ENCODE data around the gene TBX1.

TBX1 gene

DNA sequence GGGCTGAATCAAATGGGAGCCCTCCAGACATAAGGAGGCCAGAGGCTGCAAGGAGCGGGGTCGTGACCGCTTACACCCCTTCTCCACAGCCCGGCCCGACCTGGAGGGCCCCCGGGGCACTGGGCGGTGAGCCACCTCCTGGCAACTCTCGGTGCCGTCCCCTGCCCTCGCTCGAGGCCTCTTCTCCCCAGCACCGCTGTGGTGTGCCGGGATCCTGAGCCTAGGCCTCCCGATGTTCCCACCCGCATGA, 37.7 kb upstream of the TBX1 start:
- WGBS (ENCODE audit: extremely low coverage, insufficient coverage, insufficient read length) = no CpG with 5 or more reads among the region's 15 CpGs
- Histone ChIP-seq H3K9ac (ENCODE audit: low read length) (no peak overlapping the region), H3K36me3 (ENCODE audit: control insufficient read depth in 1 of 2, insufficient read depth in 2 of 2, low read length in 2 of 2) (no peaks in the 10 kb centered on the region), H3K4me3 (ENCODE audit: low read depth, low read length) (no peak overlapping the region), H2BK12ac (ENCODE audit: low read length) (no peak overlapping the region), H3K18ac (ENCODE audit: low read length) (no peak overlapping the region), H3K23ac (ENCODE audit: low read length) (no peak overlapping the region), H4K91ac (ENCODE audit: low read depth, low read length) (no peak overlapping the region), H4K8ac (ENCODE audit: low read depth, low read length) (no peak overlapping the region), H3K4me1 (ENCODE audit: control insufficient read depth in 1 of 2, insufficient read depth in 2 of 2, low read length in 2 of 2) (peaks cover 17 to 20% of the 10 kb centered on the region in 2 experiments), H3K79me2 (ENCODE audit: control insufficient read depth, insufficient read depth, low read length, poor library complexity) (no peaks in the 10 kb centered on the region), H4K12ac (ENCODE audit: low read depth, low read length) (no peak overlapping the region), H3K4me2 (ENCODE audit: low read length) (peak overlapping the region; percentile 54), H3K14ac (ENCODE audit: low read length) (no peak overlapping the region), H2BK120ac (ENCODE audit: insufficient read depth, low read length, poor library complexity) (no peak overlapping the region), H3K27ac (ENCODE audit: low read depth, low read length) (no peak overlapping the region), H2AK5ac (ENCODE audit: low read length) (no peak overlapping the region), H3K79me1 (ENCODE audit: low read length) (no peaks in the 10 kb centered on the region), H2AFZ (ENCODE audit: insufficient read depth, low read length, poor library complexity) (no peak overlapping the region), H3K4ac (ENCODE audit: low read depth, low read length) (no peak overlapping the region), H2BK5ac (ENCODE audit: low read depth, low read length, poor library complexity) (no peak overlapping the region), H3K27me3 (ENCODE audit: insufficient read depth, low read length) (peaks cover 91% of the 10 kb centered on the region), H3K9me3 (ENCODE audit: insufficient read depth, low read depth, low read length) (peaks cover 54% of the 10 kb centered on the region)
- DNase-seq = no peak

DNA sequence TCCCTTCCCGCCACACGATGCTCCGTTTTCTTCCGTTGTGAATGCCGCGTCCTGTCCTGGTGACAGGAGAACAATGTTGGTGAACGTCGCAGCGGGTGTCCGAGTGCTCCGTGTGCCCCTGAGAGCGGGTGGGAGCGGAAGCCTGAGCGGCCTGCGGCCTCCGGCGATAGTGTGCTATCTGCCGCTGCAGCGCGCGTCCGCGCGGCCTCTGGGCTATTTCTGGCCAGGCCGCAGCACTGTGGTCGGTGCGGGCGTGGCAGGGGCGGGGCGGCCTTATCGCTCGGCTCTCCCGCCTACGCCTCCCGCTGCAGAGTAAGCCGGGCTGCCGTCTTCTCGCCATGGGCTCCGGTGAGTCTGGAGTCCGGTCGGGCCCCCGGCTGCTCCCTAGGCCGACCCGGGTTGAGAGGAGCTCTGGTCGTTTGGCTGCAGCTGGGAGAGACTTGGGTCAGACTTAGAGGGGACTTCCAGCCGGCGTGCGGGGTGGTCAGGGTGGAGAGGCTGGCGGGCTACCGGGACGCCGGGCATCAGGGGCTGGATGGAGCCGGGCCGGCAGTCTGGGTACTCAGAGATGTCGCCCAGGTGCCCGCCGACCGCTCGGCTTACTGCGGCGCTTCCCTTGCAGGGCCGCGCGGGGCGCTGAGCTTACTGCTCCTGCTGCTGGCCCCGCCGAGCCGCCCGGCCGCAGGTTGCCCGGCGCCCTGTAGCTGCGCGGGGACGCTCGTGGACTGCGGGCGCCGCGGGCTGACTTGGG, 37.2 kb upstream of the TBX1 start, which contains the start of gene GP1BB:
Gene GP1BB, plus strand, starts transcription at position 308 of the 751 bp plus-strand sequence. Its CDS starts 31 bp downstream, at position 339.
- no peak within 1 kb of the TSS for H3K18ac ChIP-seq (ENCODE audit: low read length)
- no peak within 1 kb of the TSS for H2BK12ac ChIP-seq (ENCODE audit: low read length)
- H3K36me3 ChIP-seq (ENCODE audit: control insufficient read depth in 1 of 2, insufficient read depth in 2 of 2, low read length in 2 of 2) = no peaks in the 10 kb centered on the region
- peak; percentile 38 to 50 for DNase-seq
- H4K8ac ChIP-seq (ENCODE audit: low read depth, low read length) = no peak within 1 kb of the TSS
- no peaks in the 10 kb centered on the region for H3K79me1 ChIP-seq (ENCODE audit: low read length)
- WGBS (ENCODE audit: extremely low coverage, insufficient coverage, insufficient read length) = no CpG with 5 or more reads among the region's 80 CpGs
- no peak within 1 kb of the TSS for H3K14ac ChIP-seq (ENCODE audit: low read length)
- peak within 1 kb of the TSS; percentile 55 for H3K4me3 ChIP-seq (ENCODE audit: low read depth, low read length)
- peaks cover 54% of the 10 kb centered on the region for H3K9me3 ChIP-seq (ENCODE audit: insufficient read depth, low read depth, low read length)
- H3K4me2 ChIP-seq (ENCODE audit: low read length) = peak within 1 kb of the TSS; percentile 54
- H3K23ac ChIP-seq (ENCODE audit: low read length) = no peak within 1 kb of the TSS
- H3K4ac ChIP-seq (ENCODE audit: low read depth, low read length) = no peak within 1 kb of the TSS
- peaks cover 15 to 18% of the 10 kb centered on the region in 2 experiments for H3K4me1 ChIP-seq (ENCODE audit: control insufficient read depth in 1 of 2, insufficient read depth in 2 of 2, low read length in 2 of 2)
- H2BK120ac ChIP-seq (ENCODE audit: insufficient read depth, low read length, poor library complexity) = no peak within 1 kb of the TSS
- no peaks in the 10 kb centered on the region for H3K79me2 ChIP-seq (ENCODE audit: control insufficient read depth, insufficient read depth, low read length, poor library complexity)
- no peak within 1 kb of the TSS for H2BK5ac ChIP-seq (ENCODE audit: low read depth, low read length, poor library complexity)
- no peak within 1 kb of the TSS for H3K9ac ChIP-seq (ENCODE audit: low read length)
- H3K27me3 ChIP-seq (ENCODE audit: insufficient read depth, low read length) = peaks cover 95% of the 10 kb centered on the region
- no peak within 1 kb of the TSS for H4K91ac ChIP-seq (ENCODE audit: low read depth, low read length)
- H2AK5ac ChIP-seq (ENCODE audit: low read length) = no peak within 1 kb of the TSS
- no peak within 1 kb of the TSS for H2AFZ ChIP-seq (ENCODE audit: insufficient read depth, low read length, poor library complexity)
- no peak within 1 kb of the TSS for H4K12ac ChIP-seq (ENCODE audit: low read depth, low read length)
- no peak within 1 kb of the TSS for H3K27ac ChIP-seq (ENCODE audit: low read depth, low read length)

DNA sequence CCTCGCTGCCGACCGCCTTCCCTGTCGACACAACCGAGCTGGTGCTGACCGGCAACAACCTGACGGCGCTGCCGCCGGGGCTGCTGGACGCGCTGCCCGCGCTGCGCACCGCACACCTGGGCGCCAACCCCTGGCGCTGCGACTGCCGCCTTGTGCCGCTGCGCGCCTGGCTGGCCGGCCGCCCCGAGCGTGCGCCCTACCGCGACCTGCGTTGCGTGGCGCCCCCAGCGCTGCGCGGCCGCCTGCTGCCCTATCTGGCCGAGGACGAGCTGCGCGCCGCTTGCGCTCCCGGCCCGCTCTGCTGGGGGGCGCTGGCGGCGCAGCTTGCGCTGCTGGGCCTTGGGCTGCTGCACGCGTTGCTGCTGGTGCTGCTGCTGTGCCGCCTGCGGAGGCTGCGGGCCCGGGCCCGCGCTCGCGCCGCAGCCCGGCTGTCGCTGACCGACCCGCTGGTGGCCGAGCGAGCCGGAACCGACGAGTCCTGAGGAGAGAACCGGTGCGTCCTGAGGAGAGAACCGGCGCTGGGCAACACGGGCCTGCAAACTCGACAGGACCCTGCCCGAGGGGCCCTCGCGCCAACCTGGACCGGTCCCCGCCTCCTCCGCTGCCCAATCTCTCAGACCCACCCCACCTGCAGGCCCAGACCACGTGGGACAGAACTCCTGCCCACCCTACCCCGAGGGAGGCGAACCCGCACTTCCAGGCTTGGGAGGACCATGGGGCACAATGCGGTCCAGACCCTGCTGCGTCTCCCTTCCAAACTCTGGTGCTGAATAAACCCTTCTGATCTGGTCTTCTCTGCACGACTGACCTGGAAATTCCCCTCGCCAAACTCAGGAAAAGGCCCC, 36.4 kb upstream of the TBX1 start:
- Histone ChIP-seq H3K4ac (ENCODE audit: low read depth, low read length) (no peak overlapping the region), H3K4me1 (ENCODE audit: control insufficient read depth in 1 of 2, insufficient read depth in 2 of 2, low read length in 2 of 2) (peaks cover 11 to 14% of the 10 kb centered on the region in 2 experiments), H3K79me1 (ENCODE audit: low read length) (no peaks in the 10 kb centered on the region), H3K18ac (ENCODE audit: low read length) (no peak overlapping the region), H2AFZ (ENCODE audit: insufficient read depth, low read length, poor library complexity) (no peak overlapping the region), H2BK12ac (ENCODE audit: low read length) (no peak overlapping the region), H3K27ac (ENCODE audit: low read depth, low read length) (no peak overlapping the region), H2AK5ac (ENCODE audit: low read length) (no peak overlapping the region), H3K4me3 (ENCODE audit: low read depth, low read length) (peak overlapping the region; percentile 55), H4K8ac (ENCODE audit: low read depth, low read length) (no peak overlapping the region), H4K91ac (ENCODE audit: low read depth, low read length) (no peak overlapping the region), H4K12ac (ENCODE audit: low read depth, low read length) (no peak overlapping the region), H3K4me2 (ENCODE audit: low read length) (peak overlapping the region; percentile 54), H3K27me3 (ENCODE audit: insufficient read depth, low read length) (peaks cover 88% of the 10 kb centered on the region), H3K79me2 (ENCODE audit: control insufficient read depth, insufficient read depth, low read length, poor library complexity) (no peaks in the 10 kb centered on the region), H3K14ac (ENCODE audit: low read length) (no peak overlapping the region), H2BK5ac (ENCODE audit: low read depth, low read length, poor library complexity) (no peak overlapping the region), H3K9ac (ENCODE audit: low read length) (no peak overlapping the region), H3K36me3 (ENCODE audit: control insufficient read depth in 1 of 2, insufficient read depth in 2 of 2, low read length in 2 of 2) (no peaks in the 10 kb centered on the region), H2BK120ac (ENCODE audit: insufficient read depth, low read length, poor library complexity) (no peak overlapping the region), H3K23ac (ENCODE audit: low read length) (no peak overlapping the region), H3K9me3 (ENCODE audit: insufficient read depth, low read depth, low read length) (peaks cover 52% of the 10 kb centered on the region)
- DNase-seq = peak in 1 of 2 donors; percentile 42
- no CpG with 5 or more reads among the region's 89 CpGs for WGBS (ENCODE audit: extremely low coverage, insufficient coverage, insufficient read length)

DNA sequence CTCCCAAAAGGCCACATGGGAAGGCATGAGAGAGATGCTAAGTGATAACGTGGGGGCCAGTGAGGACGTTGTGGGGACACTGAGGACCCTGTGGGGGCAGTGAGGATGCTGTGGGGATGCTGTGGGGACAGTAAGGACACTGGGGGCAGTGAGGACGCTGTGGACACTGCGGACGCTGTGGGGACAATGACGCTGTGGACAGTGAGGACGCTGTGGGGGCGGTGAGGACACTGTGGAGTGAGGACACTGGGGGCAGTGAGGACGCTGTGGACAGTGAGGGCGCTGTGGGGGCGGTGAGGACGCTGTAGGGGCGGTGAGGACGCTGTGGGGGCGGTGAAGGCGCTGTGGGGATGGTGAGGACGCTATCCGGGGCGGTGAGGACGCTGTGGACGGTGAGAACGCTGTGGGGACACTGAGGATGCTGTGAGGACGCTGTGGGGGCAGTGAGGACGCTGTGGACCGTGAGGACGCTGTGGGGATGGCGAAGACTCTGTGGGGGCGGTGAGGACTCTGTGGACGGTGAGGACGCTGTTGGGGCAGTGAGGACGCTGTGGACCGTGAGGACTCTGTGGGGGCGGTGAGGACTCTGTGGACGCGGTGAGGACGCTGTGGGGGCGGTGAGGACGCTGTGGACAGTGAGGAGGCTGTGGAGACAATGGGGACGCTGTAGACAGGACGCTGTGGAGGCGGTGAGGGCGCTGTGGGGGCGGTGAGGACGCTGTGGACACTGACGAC, 35.5 kb upstream of the TBX1 start:
- Histone ChIP-seq H3K27ac (ENCODE audit: low read depth, low read length) (no peak overlapping the region), H3K14ac (ENCODE audit: low read length) (no peak overlapping the region), H3K4me2 (ENCODE audit: low read length) (no peak overlapping the region), H2BK5ac (ENCODE audit: low read depth, low read length, poor library complexity) (no peak overlapping the region), H3K27me3 (ENCODE audit: insufficient read depth, low read length) (peaks cover 79% of the 10 kb centered on the region), H4K8ac (ENCODE audit: low read depth, low read length) (no peak overlapping the region), H2BK120ac (ENCODE audit: insufficient read depth, low read length, poor library complexity) (no peak overlapping the region), H3K9ac (ENCODE audit: low read length) (no peak overlapping the region), H3K79me1 (ENCODE audit: low read length) (no peaks in the 10 kb centered on the region), H3K23ac (ENCODE audit: low read length) (no peak overlapping the region), H2AK5ac (ENCODE audit: low read length) (no peak overlapping the region), H2BK12ac (ENCODE audit: low read length) (no peak overlapping the region), H3K18ac (ENCODE audit: low read length) (no peak overlapping the region), H3K4me3 (ENCODE audit: low read depth, low read length) (peak overlapping the region; percentile 4), H2AFZ (ENCODE audit: insufficient read depth, low read length, poor library complexity) (no peak overlapping the region), H4K12ac (ENCODE audit: low read depth, low read length) (no peak overlapping the region), H3K79me2 (ENCODE audit: control insufficient read depth, insufficient read depth, low read length, poor library complexity) (no peaks in the 10 kb centered on the region), H3K4ac (ENCODE audit: low read depth, low read length) (no peak overlapping the region), H3K9me3 (ENCODE audit: insufficient read depth, low read depth, low read length) (peaks cover 47% of the 10 kb centered on the region), H3K4me1 (ENCODE audit: control insufficient read depth in 1 of 2, insufficient read depth in 2 of 2, low read length in 2 of 2) (peaks cover 11 to 14% of the 10 kb centered on the region in 2 experiments), H4K91ac (ENCODE audit: low read depth, low read length) (no peak overlapping the region), H3K36me3 (ENCODE audit: control insufficient read depth in 1 of 2, insufficient read depth in 2 of 2, low read length in 2 of 2) (no peaks in the 10 kb centered on the region)
- no CpG with 5 or more reads among the region's 45 CpGs for WGBS (ENCODE audit: extremely low coverage, insufficient coverage, insufficient read length)
- no peak for DNase-seq
